ENCODE results near the gene LRRFIP2.

DNA sequence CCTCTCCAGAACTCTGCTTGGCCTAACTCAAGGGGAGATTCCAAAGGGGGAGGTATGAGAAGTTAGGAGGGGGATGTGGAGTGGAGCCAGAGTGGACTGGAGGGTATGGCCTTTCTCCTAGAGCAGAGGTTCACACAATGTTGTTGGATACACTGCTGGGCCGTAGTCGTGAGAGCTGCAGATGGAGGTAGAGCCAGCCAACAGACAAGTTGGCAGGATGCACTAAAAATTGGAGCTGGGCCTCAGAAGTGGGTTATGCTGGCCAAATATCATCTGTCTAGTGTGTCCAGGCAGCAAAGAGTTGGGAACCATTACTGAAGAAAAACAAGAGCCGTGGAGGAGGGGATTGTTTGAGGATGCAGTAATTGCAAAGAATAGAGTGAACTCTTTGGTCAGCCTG lies 27.7 kb upstream of the LRRFIP2 start:
- TF ChIP-seq, protein P1, sequence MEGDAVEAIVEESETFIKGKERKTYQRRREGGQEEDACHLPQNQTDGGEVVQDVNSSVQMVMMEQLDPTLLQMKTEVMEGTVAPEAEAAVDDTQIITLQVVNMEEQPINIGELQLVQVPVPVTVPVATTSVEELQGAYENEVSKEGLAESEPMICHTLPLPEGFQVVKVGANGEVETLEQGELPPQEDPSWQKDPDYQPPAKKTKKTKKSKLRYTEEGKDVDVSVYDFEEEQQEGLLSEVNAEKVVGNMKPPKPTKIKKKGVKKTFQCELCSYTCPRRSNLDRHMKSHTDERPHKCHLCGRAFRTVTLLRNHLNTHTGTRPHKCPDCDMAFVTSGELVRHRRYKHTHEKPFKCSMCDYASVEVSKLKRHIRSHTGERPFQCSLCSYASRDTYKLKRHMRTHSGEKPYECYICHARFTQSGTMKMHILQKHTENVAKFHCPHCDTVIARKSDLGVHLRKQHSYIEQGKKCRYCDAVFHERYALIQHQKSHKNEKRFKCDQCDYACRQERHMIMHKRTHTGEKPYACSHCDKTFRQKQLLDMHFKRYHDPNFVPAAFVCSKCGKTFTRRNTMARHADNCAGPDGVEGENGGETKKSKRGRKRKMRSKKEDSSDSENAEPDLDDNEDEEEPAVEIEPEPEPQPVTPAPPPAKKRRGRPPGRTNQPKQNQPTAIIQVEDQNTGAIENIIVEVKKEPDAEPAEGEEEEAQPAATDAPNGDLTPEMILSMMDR (IDR thresholded peaks at IDR 0.05; ENCODE audit: low read length), result no peak
- no peak for TF ChIP-seq EZH2 (optimal IDR thresholded peaks at IDR 0.05; ENCODE audit: low read depth, low read length)

Data from MM.1S (cell line).